HEK293 (cell line): Measurements from ENCODE around the gene GMCL1.

Experiments
- CTCF ChIA-PET: fragments of 350-600 bp; formaldehyde crosslinking; extraction: SDS; loops from one replicate; lab custom pipeline; 2021; ENCODE audit warnings: antibody characterized with exemption; lab: Yijun Ruan, JAX
- POLR2A ChIA-PET: fragments of 300-600 bp; formaldehyde crosslinking; extraction: SDS; loops from one replicate; lab custom pipeline; 2020; ENCODE audit warnings: antibody characterized with exemption, inconsistent platforms; lab: Yijun Ruan, JAX
- H3K27ac ChIP-seq: fragments of 200-500 bp; sonication (Bioruptor generic); 2 replicates; pipeline ENCODE4 v1.5.1; 2014; ENCODE audit warnings: low read depth, low read length, control low read depth, inconsistent platforms; ENCODE audit errors: extremely low read depth
- H3K36me3 ChIP-seq, 2 experiments: fragments of 200-500 bp in 1 of 2; sonication (Bioruptor generic) in 1 of 2; 1 replicate in 1 of 2; 2 replicates in 1 of 2; pipeline ENCODE4 v1.5.1; 2014 to 2017; ENCODE audit warnings: inconsistent platforms in 2 of 2, low read length in 2 of 2; ENCODE audit not compliant: control insufficient read depth in 2 of 2, insufficient read depth in 1 of 2
- H3K4me1 ChIP-seq: fragments of 200-500 bp; sonication (Bioruptor generic); 2 replicates; pipeline ENCODE4 v1.5.1; 2014; ENCODE audit warnings: mild to moderate bottlenecking, low read length, inconsistent platforms; ENCODE audit not compliant: control insufficient read depth, insufficient read depth
- H3K4me3 ChIP-seq: 2 replicates; pipeline ENCODE4 v1.5.1; 2011; ENCODE audit warnings: low read depth, mild to moderate bottlenecking, control low read depth, low read length, moderate library complexity
- H3K9me3 ChIP-seq: fragments of 200-500 bp; sonication (Bioruptor generic); 2 replicates; pipeline ENCODE4 v1.5.1; 2014; ENCODE audit warnings: low read depth, low read length, inconsistent platforms; ENCODE audit not compliant: control insufficient read depth, insufficient read depth
- SCRT2 ChIP-seq: fragments of 450-650 bp; formaldehyde crosslinking; IDR thresholded peaks from 2 replicates; pipeline ENCODE4 v1.5.1; 2016; ENCODE audit warnings: missing biosample characterization, missing genetic modification characterization
- ZBTB20 ChIP-seq: fragments of 450-650 bp; formaldehyde crosslinking; IDR thresholded peaks from 2 replicates; pipeline ENCODE4 v1.5.1; 2016; ENCODE audit warnings: missing biosample characterization, missing genetic modification characterization
- ZNF48 ChIP-seq: fragments of 450-650 bp; formaldehyde crosslinking; IDR thresholded peaks from 2 replicates; pipeline ENCODE4 v1.5.1; 2016; ENCODE audit warnings: missing biosample characterization, missing genetic modification characterization
- ZNF501 ChIP-seq: fragments of 450-650 bp; formaldehyde crosslinking; IDR thresholded peaks from 2 replicates; pipeline ENCODE4 v1.5.1; 2016; ENCODE audit warnings: missing biosample characterization, missing genetic modification characterization
- ZNF776 ChIP-seq: fragments of 450-650 bp; formaldehyde crosslinking; IDR thresholded peaks from 2 replicates; pipeline ENCODE4 v1.5.0; 2017; ENCODE audit warnings: missing biosample characterization, missing genetic modification characterization, borderline replicate concordance
- ZSCAN30 ChIP-seq: fragments of 450-650 bp; IDR thresholded peaks from 2 replicates; pipeline ENCODE4 v1.5.1; 2018; ENCODE audit warnings: missing biosample characterization, mild to moderate bottlenecking, missing genetic modification characterization, moderate library complexity
- TF ChIP-seq, protein P1 (sequence below): fragments of 450-650 bp; formaldehyde crosslinking; conservative IDR thresholded peaks from 2 replicates; pipeline ENCODE4 v1.5.1; 2016; ENCODE audit warnings: low read depth, missing biosample characterization, missing genetic modification characterization
- TF ChIP-seq, protein P2 (sequence below): fragments of 450-650 bp; formaldehyde crosslinking; IDR thresholded peaks from 2 replicates; pipeline ENCODE4 v1.5.1; 2016; ENCODE audit warnings: missing biosample characterization, missing genetic modification characterization
- TF ChIP-seq, protein P3 (sequence below): fragments of 450-650 bp; formaldehyde crosslinking; IDR thresholded peaks from 2 replicates; pipeline ENCODE4 v1.5.1; 2017; ENCODE audit warnings: missing biosample characterization, mild to moderate bottlenecking, missing genetic modification characterization, moderate library complexity

The GMCL1 gene

DNA sequence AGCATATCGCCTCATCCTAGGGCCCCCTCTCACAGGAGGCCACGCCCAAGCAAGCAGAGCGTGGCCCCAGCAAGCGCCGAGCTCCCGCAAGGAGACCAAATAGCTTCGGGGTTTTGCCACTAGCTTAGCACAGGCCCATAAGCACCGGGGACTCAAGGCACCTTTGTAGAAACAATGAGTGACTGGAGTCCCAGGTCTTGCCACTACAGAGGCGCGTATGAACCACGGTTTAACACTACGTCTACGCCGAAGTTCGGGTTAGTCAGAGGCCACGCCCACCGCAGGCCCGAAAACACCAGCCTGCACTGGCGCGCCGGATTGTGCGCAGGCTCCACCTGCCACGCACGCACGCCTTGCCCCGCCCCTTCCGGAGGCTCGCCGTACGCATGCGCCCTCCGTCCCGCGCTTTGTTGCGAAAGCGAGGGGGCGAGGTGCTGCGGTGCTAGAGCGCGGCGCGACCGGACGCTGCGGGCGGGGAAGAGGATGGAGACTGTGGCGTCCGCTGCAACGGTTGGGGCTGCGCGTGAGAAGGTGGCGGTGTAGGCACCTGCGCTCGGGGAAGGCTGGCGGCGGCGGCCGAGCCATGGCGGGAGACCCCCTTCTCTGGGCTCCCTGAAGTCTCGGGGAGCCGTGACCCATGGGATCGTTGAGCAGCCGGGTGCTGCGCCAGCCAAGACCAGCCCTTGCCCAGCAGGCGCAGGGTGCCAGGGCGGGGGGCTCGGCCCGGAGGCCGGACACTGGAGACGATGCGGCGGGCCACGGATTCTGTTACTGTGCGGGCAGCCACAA, at the start of gene GMCL1 (continued):
- TF ChIP-seq, protein P1, sequence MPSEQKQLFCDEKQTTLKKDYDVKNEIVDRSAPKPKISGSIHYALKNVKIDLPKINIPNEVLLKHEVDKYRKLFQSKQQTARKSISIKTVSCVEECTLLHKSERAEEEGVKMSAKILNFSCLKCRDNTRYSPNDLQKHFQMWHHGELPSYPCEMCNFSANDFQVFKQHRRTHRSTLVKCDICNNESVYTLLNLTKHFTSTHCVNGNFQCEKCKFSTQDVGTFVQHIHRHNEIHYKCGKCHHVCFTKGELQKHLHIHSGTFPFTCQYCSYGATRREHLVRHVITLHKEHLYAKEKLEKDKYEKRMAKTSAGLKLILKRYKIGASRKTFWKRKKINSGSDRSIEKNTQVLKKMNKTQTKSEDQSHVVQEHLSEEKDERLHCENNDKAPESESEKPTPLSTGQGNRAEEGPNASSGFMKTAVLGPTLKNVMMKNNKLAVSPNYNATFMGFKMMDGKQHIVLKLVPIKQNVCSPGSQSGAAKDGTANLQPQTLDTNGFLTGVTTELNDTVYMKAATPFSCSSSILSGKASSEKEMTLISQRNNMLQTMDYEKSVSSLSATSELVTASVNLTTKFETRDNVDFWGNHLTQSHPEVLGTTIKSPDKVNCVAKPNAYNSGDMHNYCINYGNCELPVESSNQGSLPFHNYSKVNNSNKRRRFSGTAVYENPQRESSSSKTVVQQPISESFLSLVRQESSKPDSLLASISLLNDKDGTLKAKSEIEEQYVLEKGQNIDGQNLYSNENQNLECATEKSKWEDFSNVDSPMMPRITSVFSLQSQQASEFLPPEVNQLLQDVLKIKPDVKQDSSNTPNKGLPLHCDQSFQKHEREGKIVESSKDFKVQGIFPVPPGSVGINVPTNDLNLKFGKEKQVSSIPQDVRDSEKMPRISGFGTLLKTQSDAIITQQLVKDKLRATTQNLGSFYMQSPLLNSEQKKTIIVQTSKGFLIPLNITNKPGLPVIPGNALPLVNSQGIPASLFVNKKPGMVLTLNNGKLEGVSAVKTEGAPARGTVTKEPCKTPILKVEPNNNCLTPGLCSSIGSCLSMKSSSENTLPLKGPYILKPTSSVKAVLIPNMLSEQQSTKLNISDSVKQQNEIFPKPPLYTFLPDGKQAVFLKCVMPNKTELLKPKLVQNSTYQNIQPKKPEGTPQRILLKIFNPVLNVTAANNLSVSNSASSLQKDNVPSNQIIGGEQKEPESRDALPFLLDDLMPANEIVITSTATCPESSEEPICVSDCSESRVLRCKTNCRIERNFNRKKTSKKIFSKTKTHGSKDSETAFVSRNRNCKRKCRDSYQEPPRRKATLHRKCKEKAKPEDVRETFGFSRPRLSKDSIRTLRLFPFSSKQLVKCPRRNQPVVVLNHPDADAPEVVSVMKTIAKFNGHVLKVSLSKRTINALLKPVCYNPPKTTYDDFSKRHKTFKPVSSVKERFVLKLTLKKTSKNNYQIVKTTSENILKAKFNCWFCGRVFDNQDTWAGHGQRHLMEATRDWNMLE (tag by site-specific recombination), result no peak
- TF ChIP-seq, protein P2, sequence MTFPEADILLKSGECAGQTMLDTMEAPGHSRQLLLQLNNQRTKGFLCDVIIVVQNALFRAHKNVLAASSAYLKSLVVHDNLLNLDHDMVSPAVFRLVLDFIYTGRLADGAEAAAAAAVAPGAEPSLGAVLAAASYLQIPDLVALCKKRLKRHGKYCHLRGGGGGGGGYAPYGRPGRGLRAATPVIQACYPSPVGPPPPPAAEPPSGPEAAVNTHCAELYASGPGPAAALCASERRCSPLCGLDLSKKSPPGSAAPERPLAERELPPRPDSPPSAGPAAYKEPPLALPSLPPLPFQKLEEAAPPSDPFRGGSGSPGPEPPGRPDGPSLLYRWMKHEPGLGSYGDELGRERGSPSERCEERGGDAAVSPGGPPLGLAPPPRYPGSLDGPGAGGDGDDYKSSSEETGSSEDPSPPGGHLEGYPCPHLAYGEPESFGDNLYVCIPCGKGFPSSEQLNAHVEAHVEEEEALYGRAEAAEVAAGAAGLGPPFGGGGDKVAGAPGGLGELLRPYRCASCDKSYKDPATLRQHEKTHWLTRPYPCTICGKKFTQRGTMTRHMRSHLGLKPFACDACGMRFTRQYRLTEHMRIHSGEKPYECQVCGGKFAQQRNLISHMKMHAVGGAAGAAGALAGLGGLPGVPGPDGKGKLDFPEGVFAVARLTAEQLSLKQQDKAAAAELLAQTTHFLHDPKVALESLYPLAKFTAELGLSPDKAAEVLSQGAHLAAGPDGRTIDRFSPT, result peak; percentile 78
- peak; percentile 81 for TF ChIP-seq ZNF501 (tag by site-specific recombination)

DNA sequence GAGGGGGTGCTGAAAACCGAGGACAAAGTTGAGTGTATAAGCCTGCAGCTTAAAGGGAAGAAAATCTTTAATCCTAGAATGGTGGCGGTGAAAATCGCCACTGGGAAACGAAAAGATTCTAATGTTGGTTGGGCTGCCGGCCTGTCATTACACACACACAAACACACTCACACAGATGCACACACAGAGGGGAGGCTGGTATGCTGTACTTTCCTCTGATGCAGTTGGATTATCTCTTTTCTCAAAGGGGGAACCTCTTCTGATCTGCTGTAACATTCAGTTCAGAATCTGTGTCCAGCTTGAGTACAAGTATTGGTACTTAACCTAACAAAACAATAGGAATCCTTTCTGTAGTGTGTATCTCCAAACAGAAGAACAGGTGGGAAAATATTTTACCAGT, 48.5 kb upstream of the GMCL1 start:
- ChIA-PET POLR2A (interaction anchor here (1.0 kb wide), 1 partner anchor 39 kb away, joined by 3 read pairs; the partner anchor contains the start of gene ANXA4), CTCF (interaction anchor here (1.6 kb wide), 1 partner anchor 37 kb away, joined by 4 read pairs; no protein-coding TSS in a partner anchor)
- Histone ChIP-seq H3K36me3 (no peaks in the 10 kb centered on the region), H3K4me3 (no peak overlapping the region), H3K27ac (no peak overlapping the region), H3K9me3 (no peaks in the 10 kb centered on the region), H3K4me1 (peaks cover 12% of the 10 kb centered on the region)
- TF ChIP-seq, protein P3, sequence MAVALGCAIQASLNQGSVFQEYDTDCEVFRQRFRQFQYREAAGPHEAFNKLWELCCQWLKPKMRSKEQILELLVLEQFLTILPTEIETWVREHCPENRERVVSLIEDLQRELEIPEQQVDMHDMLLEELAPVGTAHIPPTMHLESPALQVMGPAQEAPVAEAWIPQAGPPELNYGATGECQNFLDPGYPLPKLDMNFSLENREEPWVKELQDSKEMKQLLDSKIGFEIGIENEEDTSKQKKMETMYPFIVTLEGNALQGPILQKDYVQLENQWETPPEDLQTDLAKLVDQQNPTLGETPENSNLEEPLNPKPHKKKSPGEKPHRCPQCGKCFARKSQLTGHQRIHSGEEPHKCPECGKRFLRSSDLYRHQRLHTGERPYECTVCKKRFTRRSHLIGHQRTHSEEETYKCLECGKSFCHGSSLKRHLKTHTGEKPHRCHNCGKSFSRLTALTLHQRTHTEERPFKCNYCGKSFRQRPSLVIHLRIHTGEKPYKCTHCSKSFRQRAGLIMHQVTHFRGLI (tag by site-specific recombination), result peak; percentile 32; the same call in 1 of the 2 replicates
- TF ChIP-seq ZSCAN30 (tag by site-specific recombination), result no peak

DNA sequence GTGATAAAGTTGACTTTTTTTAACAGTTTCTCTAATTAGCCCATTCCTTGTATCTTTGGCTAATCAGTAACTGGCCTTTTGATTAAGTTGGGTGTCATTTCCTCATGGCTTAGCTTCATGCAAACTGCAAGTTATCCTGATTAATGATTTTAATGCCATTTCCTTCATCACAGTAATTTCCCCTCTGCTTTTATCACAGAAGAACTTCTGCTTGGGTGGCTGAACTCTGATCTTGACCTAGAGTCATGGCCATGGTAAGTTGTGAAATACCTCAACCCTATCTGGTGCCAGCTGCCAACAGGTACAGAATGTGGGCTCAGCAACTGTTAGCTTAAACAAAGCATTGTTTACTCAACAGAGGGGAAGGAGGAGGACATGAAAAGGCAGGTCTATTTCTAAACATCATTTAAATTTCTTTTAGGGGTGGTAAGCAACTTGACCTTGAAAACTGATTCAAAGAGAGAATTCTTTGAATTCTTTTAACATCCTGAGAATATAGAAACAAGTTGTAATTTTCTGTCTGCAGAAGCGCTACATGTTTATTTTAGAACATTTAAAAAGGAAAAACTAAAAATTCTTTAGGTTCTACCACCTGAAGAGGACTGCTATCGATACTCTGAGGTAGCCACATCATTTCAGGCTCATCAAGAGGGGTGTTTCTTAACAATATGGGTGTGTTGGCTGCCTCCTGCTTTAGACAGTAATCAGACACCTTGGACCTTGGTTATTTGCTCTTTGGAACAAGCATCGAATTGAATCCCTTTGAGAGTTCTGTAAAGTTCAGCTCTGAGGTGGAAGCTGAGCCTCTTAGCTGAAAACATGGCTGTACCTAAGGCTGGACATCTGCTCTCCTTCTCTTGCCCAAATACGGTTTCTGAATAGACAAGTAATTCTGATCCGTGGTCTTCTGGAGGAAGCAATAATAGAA, 47.9 kb upstream of the GMCL1 start:
- Histone ChIP-seq H3K9me3 (no peaks in the 10 kb centered on the region), H3K4me3 (no peak overlapping the region), H3K4me1 (peaks cover 12% of the 10 kb centered on the region), H3K36me3 (no peaks in the 10 kb centered on the region), H3K27ac (no peak overlapping the region)
- ChIA-PET POLR2A (interaction anchor here (1.0 kb wide), 2 partner anchors 18 to 40 kb away, joined by 3 read pairs; partner anchors contain the start of gene ANXA4), CTCF (interaction anchor here (1.6 to 1.7 kb wide), 2 partner anchors 18 to 37 kb away, joined by 4 read pairs; no protein-coding TSS in a partner anchor)
- TF ChIP-seq ZNF776 (tag by site-specific recombination) (no peak), ZNF48 (tag by site-specific recombination) (no peak), SCRT2 (tag by site-specific recombination) (peak; percentile 89), ZBTB20 (no peak)
